Activated CD4-positive, alpha-beta T cell treated with anti-CD3 and anti-CD28 coated beads for 4 hours (primary cell): Measurements from ENCODE around the gene OR3A2.
A peak's percentile ranks its signal among the peaks of the same experiment; 100 is the strongest.
"Not testable (repeated sequence)": the region's sequence is repeated elsewhere in the genome, so short reads cannot be mapped to it uniquely, and the experiment has no call there.

Experiments used
- DNase-seq, 2 donors: peaks; one replicate each; pipeline ENCODE4 v3.0.0-alpha.2; 2020

OR3A2 gene

GRCh38 chr17:3385869-3386816 is at the start of gene OR3A2:
Gene OR3A2, minus strand, starts transcription at chr17:3386308.
- DNase-seq = peak in 1 of 2 donors; percentile 24

- DNase-seq = no peak
Observed at GRCh38 chr17:3433741-3434140, 47.6 kb upstream of the OR3A2 start, which contains the start of gene OR1E2. Gene OR1E2, minus strand, starts transcription at chr17:3433841. Its CDS starts 0 bp downstream, at chr17:3433841.

GRCh38 chr17:3433215-3433614 is 47.1 kb upstream of the OR3A2 start:
- DNase-seq = not testable (repeated sequence)

- no peak for DNase-seq
Observed at GRCh38 chr17:3418222-3418621, 32.1 kb upstream of the OR3A2 start.

- DNase-seq = no peak
Observed at GRCh38 chr17:3415610-3416009, 29.5 kb upstream of the OR3A2 start.

GRCh38 chr17:3412216-3412615 is 26.1 kb upstream of the OR3A2 start:
- not testable (repeated sequence) for DNase-seq

GRCh38 chr17:3411070-3411469 is 25.0 kb upstream of the OR3A2 start, which contains the start of gene OR3A3:
Gene OR3A3, plus strand, starts transcription at chr17:3411370.
- no peak for DNase-seq

GRCh38 chr17:3403856-3404255 is 17.7 kb upstream of the OR3A2 start:
- DNase-seq = not testable (repeated sequence)

GRCh38 chr17:3401786-3402185 is 15.7 kb upstream of the OR3A2 start:
- DNase-seq = no peak

GRCh38 chr17:3400055-3400454 is 13.9 kb upstream of the OR3A2 start:
- DNase-seq = no peak

GRCh38 chr17:3398310-3398709 is 12.2 kb upstream of the OR3A2 start, which contains the start of gene OR1E1:
Gene OR1E1, minus strand, starts transcription at chr17:3398410. Its CDS starts 0 bp downstream, at chr17:3398410.
- DNase-seq = no peak

GRCh38 chr17:3397801-3398200 is 11.7 kb upstream of the OR3A2 start:
- DNase-seq = not testable (repeated sequence)

- DNase-seq = no peak
Observed at GRCh38 chr17:3389791-3390190, 3.7 kb upstream of the OR3A2 start.

- no peak for DNase-seq
Observed at GRCh38 chr17:3381957-3382356, 4.2 kb downstream of the OR3A2 start.

GRCh38 chr17:3378321-3378720 is 7.8 kb downstream of the OR3A2 start:
- DNase-seq = no peak

- DNase-seq = not testable (repeated sequence)
Observed at GRCh38 chr17:3371167-3371566, 14.9 kb downstream of the OR3A2 start.

GRCh38 chr17:3342782-3343181 is 43.3 kb downstream of the OR3A2 start:
- not testable (repeated sequence) for DNase-seq

- DNase-seq = no peak
Observed at GRCh38 chr17:3335876-3336275, 50.2 kb downstream of the OR3A2 start.

- no peak for DNase-seq
Observed at GRCh38 chr17:3318336-3318735, 67.8 kb downstream of the OR3A2 start.

GRCh38 chr17:3316836-3317235 is 69.3 kb downstream of the OR3A2 start:
- no peak for DNase-seq

- DNase-seq = no peak
Observed at GRCh38 chr17:3308603-3309002, 77.5 kb downstream of the OR3A2 start.

- no peak for DNase-seq
Observed at GRCh38 chr17:3298260-3298659, 87.8 kb downstream of the OR3A2 start, which contains the start of gene OR3A1. Gene OR3A1, minus strand, starts transcription at chr17:3298360. Its CDS starts 5,778 bp downstream, at chr17:3292582.

GRCh38 chr17:3295632-3296031 is 90.5 kb downstream of the OR3A2 start:
- DNase-seq = no peak

GRCh38 chr17:3293548-3293947 is 92.6 kb downstream of the OR3A2 start:
- not testable (repeated sequence) for DNase-seq
